HG02610 (cell line): Measurements from ENCODE around the gene IPPK.
A peak's percentile ranks its signal among the peaks of the same experiment; 100 is the strongest.

ENCODE experiments used
- ATAC-seq: cut with Tn5 transposase; IDR thresholded peaks from one replicate; pipeline ENCODE4 v1.9.1; 2021; ENCODE audit warnings: mild to moderate bottlenecking, moderate library complexity; ENCODE audit not compliant: unreplicated experiment

Gene IPPK, protein sequence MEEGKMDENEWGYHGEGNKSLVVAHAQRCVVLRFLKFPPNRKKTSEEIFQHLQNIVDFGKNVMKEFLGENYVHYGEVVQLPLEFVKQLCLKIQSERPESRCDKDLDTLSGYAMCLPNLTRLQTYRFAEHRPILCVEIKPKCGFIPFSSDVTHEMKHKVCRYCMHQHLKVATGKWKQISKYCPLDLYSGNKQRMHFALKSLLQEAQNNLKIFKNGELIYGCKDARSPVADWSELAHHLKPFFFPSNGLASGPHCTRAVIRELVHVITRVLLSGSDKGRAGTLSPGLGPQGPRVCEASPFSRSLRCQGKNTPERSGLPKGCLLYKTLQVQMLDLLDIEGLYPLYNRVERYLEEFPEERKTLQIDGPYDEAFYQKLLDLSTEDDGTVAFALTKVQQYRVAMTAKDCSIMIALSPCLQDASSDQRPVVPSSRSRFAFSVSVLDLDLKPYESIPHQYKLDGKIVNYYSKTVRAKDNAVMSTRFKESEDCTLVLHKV

DNA sequence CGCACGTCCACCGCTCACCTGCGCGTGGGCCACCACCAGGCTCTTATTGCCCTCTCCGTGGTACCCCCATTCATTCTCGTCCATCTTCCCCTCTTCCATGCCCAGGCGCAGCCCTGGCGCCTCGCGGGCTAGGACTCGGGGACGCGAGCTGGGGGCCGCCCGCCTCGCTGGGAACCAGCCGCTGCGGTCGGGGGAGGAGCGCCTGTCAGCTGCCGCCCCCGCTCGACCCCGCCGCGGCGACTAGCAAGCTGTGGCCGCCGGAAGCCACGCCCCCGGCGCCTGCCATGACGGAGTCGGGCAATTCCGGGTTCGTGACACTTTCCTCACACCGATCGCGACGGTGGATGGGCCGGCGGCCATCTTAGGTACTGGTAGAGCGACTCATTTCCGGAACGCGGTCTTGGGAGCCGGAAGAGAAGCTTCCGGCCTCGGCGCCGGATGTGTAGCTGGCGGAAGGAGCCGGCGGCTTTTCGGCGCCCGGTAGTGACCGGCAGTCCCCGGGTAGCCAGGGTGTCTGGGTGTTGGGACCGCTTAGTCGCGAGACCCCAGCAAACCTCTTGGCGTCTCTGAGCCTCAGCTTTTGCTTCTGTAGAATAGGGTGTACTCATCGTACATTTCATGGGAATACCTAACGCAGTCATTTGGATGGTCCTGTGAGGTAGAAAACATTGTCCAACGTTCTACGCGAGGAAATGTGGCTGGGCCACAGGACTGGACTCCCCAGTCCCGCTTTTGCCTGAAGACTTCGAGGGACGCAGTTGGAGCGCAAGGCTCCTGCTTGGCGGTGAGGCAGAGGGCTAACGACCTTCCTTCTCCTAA is at the start of gene IPPK:
Gene IPPK (minus strand): TSS at position 242 of the 819 bp plus-strand sequence. CDS start 143 bp downstream, at position 99.
- peak; percentile 94 for ATAC-seq

DNA sequence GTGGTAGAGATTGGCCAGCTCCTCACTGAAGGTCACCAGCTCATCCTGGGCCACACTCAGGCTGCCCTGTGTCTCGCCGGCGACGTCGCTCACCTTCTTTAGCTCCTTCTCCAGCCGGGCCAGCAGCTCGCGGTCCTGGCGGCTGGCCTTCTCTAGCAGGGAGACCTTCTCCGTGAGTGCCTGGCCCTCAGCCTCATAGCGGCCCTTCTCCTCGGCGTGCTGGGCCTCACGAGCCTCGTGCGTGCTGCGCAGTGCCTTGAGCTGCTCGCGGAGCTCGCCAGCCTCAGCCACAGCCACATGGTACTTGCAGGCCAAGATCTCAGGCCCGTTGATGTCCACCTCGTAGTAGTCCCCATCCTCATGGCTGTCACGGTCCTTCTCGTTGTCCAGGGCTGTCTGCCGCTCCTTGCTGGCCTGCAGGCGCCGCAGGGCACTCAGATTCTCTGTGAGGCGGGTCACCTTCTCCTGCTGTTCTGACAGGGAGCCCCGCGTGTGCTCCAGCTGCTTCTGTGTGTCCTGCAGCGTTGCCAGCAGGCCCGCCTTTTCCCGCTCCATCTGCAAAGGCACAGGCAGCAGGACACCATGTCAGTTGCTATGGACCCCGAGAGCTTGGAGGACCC is 49.2 kb upstream of the IPPK start:
- no peak for ATAC-seq

DNA sequence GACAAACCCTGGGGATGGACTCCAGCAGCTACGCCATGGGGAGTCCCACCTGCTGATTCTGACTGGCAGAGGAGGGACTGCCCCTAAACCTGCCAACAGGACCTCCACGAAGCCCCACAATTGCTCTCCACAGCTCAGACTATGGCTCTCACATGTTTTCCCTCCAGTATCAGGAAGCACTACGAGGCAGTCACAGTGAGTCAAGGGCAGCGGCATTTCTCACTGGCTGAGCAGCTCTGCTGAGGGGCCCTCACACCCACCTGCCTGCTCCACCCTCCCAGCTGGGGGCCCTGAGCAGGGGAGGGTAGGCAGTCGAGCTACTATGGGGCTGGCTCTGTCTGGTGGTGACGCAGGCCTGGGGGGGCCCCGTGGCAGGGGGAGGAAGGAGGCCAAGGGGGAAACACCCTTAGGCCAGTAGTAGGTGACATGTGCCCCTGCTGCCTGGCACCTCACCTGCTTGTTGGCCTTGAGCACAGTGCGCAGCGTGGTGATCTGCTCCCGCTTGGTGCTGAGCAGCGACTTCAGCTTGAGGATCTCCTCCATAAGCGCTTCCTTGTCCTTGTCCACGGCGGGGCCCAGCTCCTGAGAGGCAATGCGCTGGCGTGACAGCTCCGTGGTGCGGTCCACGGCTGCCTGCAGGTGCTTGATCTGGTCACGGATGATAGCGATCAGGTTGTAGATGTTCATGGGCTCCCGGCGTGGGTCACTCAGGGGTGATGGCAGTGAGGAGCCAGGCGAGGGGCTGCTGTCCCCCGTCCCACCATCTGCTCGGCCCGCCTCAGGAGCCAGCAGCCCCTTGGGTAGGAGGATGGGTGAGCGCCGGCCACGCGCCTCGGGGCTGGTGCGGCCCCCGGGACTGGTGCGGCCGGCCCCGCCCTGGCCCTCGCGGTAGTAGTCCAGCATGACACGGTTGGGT is 48.4 kb upstream of the IPPK start:
- no peak for ATAC-seq

DNA sequence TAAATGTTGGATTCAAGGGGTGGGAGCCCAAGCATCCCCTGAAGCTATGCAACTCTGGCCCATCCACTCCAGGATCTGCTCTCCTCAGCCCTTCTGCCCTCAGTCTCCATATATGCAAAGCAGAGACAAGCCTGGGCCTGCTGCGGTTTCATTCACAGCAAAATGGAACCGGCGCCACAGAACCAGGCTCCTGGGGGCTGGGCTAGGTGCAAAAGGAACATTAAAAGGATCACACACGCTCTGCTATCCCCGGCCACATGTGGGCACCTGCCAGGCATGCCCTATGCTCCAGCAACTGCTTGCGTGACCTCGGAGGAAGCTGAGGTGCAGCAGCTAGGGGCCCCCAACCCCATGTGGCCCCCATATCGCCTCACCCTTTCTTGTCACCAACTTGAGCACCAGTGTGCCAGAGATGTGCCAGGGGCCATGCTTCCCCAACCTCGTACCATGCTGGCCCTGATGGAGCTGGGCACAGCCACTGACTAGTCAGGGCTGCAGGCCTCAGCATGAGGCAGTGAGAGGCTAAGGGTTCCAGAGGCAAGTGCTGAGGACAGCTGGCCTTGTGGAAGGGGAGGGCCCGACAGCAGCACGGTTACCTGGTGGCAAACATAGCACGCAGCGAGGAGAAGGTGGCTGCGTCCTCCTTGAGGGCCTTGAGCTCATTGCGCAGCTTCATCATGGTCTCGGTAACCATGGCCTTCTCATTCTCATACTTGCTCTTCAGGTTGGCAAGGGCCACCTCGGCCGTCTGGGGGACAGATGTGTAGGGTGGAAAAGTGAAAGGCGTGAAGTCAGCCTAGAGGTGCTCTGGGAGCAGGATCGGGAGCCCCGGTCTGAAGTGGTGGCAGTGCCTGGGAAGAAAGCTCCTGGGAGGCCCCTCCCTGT is 47.5 kb upstream of the IPPK start:
- ATAC-seq = no peak

DNA sequence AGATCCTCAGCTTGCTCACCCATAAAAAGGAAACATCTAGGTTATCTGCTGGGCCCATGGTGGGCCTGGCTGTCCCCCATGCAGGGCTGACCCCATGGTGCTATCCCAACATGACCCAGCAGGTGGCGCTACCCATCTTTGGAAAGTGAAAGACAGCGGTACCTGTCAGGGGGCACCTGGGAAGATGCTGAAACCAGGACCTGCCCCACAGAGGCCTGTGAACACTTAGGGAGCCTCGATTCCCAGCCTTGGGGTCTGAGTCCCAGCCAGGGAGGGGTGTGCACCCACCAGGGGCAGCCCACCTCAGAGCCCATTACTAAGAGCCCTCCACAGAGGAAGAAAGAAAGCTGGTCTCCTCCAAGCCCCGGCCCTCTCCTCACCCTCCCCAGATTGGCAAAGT is 46.6 kb upstream of the IPPK start:
- ATAC-seq = no peak

DNA sequence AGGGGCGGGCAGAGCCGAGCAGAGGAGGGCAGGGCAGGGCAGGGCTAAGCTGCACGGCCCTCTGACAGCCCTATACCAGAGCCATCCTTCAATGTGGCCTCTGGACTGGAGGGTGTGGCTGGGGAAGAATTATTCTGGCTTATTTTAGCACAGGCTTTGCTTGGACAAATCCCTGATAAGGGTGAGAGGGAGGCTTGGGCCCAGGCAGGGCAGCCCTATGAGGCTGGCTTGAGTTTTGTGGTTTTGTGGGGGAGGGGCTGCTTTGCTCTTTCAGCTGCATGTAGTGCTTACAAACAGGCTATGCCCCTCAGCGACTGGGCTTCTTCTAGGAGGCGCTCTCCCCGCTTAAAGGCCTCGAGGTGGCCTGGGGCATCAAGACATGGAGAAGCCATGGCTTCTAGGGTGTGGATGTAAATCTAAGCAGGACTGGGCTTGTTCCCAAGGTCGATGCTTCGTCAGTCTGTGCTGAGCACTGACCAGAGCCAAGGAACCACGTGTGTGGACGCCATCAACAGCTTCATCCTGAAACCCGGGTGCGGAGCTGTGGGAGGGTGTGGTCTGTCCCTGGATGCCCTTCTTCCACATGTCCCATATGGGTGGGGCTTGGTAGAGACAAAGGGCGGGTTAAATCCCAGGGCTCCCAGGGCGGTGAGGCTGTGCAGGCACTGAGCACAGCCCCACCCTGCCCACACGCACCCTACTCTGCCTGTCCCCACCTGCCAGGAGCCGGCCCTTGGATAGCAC is 45.7 kb upstream of the IPPK start:
- no peak for ATAC-seq

DNA sequence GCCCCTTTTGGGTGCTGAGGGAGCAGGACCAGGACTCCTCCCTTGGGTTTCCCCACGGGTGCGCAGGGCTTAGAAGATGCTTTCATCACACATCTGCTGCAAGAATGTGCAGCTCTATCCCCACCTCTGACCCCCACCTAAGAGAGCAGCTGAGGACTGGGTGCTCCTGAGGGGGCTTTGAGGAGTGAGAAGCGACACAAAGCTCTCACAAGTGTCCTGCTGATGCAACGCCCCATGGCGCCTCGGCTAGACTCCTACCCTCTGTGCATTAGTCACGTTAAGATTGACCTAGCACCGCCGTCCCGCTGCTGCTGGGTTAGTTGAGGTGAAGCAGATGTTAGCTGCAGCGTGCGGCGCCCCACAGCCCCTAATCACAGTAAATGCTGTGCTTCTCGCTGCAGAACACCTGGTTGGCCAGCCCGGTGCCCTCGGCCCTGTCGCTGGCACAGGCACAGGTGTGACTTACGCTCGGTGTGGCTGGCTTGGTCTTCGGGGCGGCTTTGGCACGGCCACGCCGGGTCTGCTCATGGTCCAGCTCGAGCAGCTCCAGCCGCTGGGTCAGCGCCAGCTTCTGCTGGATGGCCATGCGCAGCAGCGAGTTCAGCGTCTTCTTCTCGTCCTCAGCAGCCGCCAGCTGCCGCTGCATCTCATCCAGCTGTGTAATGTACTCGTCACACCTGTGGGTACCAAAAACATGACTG is 45.0 kb upstream of the IPPK start:
- ATAC-seq = no peak

DNA sequence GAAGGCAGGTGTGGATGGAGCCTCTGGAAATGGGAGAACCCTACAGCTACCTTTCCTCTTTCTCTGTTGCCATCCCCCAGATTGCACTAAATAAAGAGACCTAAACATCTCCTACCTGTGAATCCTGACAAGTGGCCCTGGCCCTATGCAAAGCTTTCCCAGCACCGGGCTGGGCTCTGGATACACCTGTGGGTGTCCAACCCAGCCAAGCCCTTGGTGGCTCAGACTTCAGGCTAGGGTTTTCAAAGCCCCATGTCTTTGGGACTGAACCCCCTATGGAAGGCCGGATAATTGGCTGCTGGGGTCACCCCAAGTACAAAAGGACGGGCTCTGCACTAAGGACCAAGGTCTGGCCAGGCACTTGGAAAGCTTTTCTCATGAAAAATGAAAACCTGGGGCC is 44.1 kb upstream of the IPPK start:
- ATAC-seq = no peak

DNA sequence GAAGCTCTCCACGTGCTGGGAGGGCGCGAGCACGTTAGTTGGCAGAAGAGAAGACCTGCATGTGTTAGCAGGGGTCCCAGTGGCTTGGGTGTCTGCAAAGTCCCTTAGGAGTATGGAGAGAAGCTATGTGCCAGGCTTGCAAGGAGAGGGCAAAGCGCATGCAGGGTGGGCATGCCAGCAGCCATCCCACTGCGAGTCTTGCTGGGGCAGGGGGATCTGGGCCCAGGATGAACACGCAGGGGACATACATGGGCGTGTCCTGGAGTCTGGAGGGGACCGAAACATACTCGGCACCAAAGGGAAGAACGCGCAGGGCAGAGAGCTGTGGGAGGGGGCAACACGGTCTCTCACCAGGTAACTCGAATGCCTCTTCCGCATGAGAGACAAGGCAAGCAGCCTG is 43.6 kb upstream of the IPPK start:
- ATAC-seq = no peak

DNA sequence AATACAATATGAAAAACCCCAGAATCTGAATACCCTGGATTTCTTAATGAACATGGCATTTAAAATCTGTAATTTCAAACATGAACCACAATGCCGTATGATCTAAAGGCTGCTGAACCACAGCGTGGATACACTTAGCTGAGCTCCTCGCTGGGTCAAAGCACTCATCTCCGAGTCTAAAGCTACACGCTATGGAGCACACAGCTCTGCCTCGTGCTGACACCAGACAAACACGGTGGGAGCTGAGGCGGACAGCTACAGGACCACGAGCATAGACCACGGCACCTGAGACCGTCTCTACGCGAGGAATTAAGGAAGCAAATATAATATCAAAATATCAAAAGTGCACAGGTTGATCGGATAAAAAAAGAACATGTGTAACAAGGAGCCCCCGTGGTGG is 42.8 kb upstream of the IPPK start:
- no peak for ATAC-seq

DNA sequence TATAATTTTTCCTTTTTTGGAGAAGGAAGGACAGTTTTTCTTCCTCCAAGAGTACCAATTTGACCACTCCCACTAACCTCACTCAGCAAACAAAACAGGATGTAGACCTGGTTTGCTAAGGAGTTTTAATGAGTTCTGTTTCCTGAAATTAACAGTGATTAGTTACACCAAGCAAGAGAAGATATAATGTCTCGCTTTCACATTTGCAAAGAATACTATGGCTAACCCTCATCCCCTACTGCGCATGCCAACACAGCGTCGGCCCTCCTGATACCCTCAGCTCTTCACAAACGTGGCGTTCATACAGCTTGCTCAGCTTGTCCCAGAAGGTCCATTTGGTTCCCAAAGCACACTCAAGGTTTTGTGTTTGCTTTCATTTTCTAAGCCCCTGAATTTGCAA is 41.9 kb upstream of the IPPK start:
- no peak for ATAC-seq

DNA sequence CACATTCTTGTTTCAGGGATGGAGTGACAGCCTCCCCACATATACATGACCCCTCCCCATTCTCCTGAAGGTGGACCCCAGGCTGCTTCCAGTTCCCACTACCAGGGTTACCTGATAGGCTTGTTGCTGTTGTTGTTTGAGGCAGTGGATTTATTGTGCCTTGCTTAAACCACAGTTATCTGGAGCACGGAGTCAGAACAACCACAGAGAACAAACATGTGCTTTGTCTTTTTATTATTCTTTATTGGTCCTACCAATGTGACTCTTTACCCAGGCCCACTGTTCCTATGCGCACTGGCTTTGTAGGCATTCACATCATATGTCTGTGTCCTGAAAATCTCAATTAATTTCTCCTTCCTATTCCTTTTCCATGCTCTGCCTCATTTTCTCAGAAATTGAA is 41.2 kb upstream of the IPPK start:
- ATAC-seq = no peak

DNA sequence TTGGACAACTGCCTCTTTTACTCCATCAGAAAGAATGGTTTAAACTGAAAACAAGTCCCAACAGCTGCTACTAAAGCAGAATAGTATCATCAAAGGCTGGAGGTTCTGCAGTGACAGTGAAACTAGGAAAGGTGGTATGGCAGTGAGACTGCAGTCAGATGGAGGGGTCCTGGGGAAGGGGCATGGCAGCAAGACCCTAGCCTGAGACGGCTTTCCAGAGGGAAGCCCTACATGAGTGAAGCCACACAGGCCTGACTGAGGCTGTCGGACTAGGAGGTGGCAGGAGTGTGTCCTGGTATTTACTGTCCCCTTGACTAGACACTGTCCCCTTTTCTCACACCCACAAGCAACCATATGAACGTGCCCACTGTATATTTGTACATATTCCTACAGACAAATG is 40.4 kb upstream of the IPPK start:
- ATAC-seq = no peak

DNA sequence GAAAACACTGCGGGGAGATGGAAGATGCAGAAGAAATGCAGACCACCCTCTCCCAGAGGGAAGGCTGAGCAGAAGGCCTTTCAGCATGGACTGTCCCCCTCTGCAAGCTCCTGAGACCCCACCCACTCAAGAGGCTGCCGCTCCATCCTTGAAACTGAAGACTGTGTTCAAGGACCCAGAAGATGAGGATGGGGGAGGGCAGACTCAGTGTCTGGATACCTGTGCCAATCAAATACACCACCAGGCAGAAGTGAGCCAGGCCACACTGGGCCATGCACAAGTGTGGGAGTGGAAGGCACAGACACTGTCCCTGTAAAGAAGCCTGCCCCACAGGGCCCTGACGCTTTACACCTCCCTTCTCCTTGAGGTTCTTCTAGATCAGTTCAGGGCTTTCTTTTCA is 40.0 kb upstream of the IPPK start:
- no peak for ATAC-seq

DNA sequence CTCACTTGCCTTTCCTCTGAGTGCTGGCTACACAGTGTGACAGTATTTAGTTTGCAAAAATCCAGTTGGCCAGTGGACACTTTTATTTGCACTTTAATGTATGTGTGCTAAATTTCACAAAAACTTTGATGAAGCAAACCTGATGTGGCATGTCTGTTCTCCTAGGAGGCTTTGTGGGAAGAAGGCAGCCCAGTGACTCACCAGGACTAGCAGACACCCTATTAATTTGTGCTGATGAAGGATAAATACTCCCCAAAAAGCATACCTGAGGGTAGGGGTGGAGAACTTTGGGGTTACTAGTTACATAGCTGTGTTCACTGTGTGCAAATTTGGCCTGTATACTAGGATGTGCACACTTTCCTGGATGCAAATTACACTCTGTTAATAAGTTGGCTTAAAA is 39.3 kb upstream of the IPPK start:
- ATAC-seq = no peak

DNA sequence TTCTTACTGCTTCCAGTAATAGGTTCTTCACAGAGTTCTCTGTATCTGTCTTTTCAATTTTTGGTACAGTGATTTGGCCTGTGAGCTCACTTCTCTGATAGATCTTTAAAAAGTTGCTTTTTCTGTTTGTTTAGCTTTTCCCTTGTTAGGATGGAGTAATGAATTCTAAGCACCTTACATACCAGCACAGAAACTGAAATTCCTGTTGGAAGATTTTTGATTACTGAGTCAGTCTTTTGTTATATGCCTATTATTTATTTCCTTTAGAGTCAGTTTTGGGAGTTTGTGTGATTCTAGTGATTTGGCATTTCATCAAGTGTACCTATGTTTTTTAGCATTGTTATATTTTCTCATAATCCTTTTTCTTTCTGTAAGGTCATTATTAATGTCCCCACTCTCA is 37.6 kb upstream of the IPPK start:
- ATAC-seq = no peak

DNA sequence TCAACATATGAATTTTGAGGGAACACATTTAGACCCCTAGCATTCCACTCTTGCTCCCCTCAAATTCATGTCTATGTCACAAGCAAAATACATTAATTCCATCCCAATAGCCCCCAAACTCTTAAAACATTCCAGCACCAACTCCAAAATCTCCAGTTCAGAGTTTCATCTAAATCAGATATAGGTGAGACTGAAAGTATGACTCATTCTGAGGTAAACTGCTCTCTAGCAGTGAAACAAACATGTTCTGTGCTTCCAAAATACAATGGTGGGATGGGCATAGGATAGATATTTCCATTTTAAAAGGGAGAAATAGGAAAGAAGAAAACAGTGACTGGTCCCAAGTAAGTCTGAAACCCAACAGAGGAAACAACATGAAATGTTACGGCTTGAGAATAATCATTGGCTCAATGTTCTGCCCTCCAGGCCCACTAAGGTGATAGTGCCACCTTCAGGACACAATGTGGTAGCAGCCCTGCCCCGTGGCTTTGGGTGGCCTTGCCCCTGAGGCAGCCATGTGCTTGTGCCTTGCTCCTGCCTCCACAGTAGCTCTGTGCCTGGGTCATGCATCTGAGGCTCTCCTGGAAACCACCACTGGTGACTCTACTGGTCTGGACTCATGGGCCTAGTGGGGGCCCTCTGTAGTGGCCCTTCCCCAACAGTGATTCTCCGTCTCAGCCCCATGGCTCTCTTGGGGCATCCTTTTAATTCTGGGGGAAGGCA is 36.4 kb upstream of the IPPK start:
- ATAC-seq = no peak

DNA sequence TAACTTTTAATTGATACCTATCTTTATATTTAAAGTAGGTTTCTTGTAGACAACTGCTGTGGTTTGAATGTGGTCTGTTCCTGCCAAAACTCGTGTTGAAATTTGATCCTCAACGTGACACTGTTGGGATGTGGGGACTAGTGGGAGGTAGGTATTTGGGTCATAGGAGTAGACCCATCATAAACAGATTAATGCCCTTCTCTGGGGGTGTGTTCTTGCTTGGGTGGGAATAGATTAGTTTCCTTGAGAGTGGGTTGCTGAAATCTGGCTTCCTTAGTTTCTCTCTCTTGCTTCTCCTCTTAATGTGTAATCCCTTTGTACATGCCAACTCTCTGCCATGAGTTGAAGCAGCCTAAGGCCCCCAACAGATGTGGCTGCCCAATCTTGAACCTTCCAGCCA is 34.6 kb upstream of the IPPK start:
- no peak for ATAC-seq
